GM23338 (cell line): ENCODE results near the gene LRMDA. TPM values are rescaled to one million over a fixed set of nuclear protein-coding genes. Genes with fewer than 3 reads are reported as not detected.
A peak's percentile ranks its signal among the peaks of the same experiment; 100 is the strongest.

Experiments used
- ATAC-seq: fragments of 200-7000 bp; cut with Tn5 transposase; 3 replicates; pipeline ENCODE4 v1.9.1; 2020
- DNase-seq: peaks from one replicate; pipeline ENCODE4 v3.0.0-alpha.2; 2015; ENCODE audit warnings: low spot score
- H2AFZ ChIP-seq: fragments of 200-600 bp; sonication (generic); 2 replicates; pipeline ENCODE4 v1.8.0; 2016; ENCODE audit warnings: antibody characterized with exemption, mild to moderate bottlenecking, moderate library complexity
- H3F3A ChIP-seq: fragments of 200-600 bp; sonication (generic); replicated peaks from 2 replicates; pipeline ENCODE4 v1.8.0; 2017; ENCODE audit warnings: antibody characterized with exemption, mixed run types, low read depth
- H3K27ac ChIP-seq: fragments of 200-600 bp; sonication (generic); 2 replicates; pipeline ENCODE4 v1.6.1; 2016; ENCODE audit warnings: low read depth
- H3K27me3 ChIP-seq: fragments of 200-600 bp; sonication (generic); 2 replicates; pipeline ENCODE4 v1.8.0; 2016; ENCODE audit warnings: mild to moderate bottlenecking, mixed run types, moderate library complexity; ENCODE audit not compliant: insufficient read depth
- H3K36me3 ChIP-seq: fragments of 200-600 bp; sonication (generic); 2 replicates; pipeline ENCODE4 v1.8.0; 2016; ENCODE audit warnings: mild to moderate bottlenecking; ENCODE audit not compliant: insufficient read depth
- H3K4me1 ChIP-seq: fragments of 200-600 bp; sonication (generic); 2 replicates; pipeline ENCODE4 v1.8.0; 2016; ENCODE audit warnings: mild to moderate bottlenecking, moderate library complexity; ENCODE audit not compliant: insufficient read depth
- H3K4me2 ChIP-seq: fragments of 200-600 bp; sonication (generic); 2 replicates; pipeline ENCODE4 v1.7.1; 2017; ENCODE audit warnings: mixed run types
- H3K4me3 ChIP-seq: fragments of 200-600 bp; sonication (generic); 2 replicates; pipeline ENCODE4 v1.6.1; 2016; ENCODE audit warnings: mixed run types
- H3K79me2 ChIP-seq: fragments of 200-600 bp; sonication (generic); replicated peaks from 2 replicates; pipeline ENCODE4 v1.8.0; 2017; ENCODE audit warnings: mild to moderate bottlenecking; ENCODE audit not compliant: insufficient read depth
- H3K9me2 ChIP-seq: fragments of 200-600 bp; sonication (generic); 2 replicates; pipeline ENCODE4 v1.8.0; 2017; ENCODE audit not compliant: insufficient read depth
- H4K20me1 ChIP-seq: fragments of 200-600 bp; sonication (generic); replicated peaks from 2 replicates; pipeline ENCODE4 v1.8.0; 2017; ENCODE audit warnings: mild to moderate bottlenecking; ENCODE audit not compliant: insufficient read depth
- H3K27ac Mint-ChIP-seq: 2 replicates; pipeline ENCODE4 v1.8.0; 2020; ENCODE audit warnings: inconsistent platforms, mild to moderate bottlenecking, moderate library complexity, mixed read lengths
- H3K27me3 Mint-ChIP-seq: 3 replicates; pipeline ENCODE4 v1.8.0; 2022; ENCODE audit warnings: low read depth, mild to moderate bottlenecking, moderate library complexity, mixed read lengths, inconsistent platforms; ENCODE audit not compliant: insufficient read depth, poor library complexity
- H3K36me3 Mint-ChIP-seq: 3 replicates; pipeline ENCODE4 v1.8.0; 2021; ENCODE audit warnings: low read depth, mild to moderate bottlenecking, inconsistent platforms, moderate library complexity, mixed read lengths
- H3K4me1 Mint-ChIP-seq: 3 replicates; pipeline ENCODE4 v1.8.0; 2020; ENCODE audit warnings: mild to moderate bottlenecking, inconsistent platforms, mixed read lengths
- H3K4me3 Mint-ChIP-seq: 3 replicates; pipeline ENCODE4 v1.8.0; 2021; ENCODE audit warnings: moderate library complexity, mild to moderate bottlenecking, inconsistent platforms, mixed read lengths
- H3K9me3 Mint-ChIP-seq: 3 replicates; pipeline ENCODE4 v1.8.0; 2020; ENCODE audit warnings: moderate library complexity, mild to moderate bottlenecking, inconsistent platforms, mixed read lengths
- CREB1 ChIP-seq: fragments of 250-450 bp; sonication (Bioruptor Pico); IDR thresholded peaks from 2 replicates; pipeline ENCODE4 v1.5.0; 2020; ENCODE audit warnings: low read depth, mild to moderate bottlenecking, moderate library complexity
- CTCF ChIP-seq, 2 experiments: fragments of 200-600 bp in 1 of 2; sonication (generic) in 1 of 2; conservative IDR thresholded peaks; 2 replicates each; pipeline versions ENCODE4 v1.5.1 to v1.6.1; 2016 to 2017; ENCODE audit warnings: antibody characterized with exemption in 2 of 2, low read depth in 2 of 2, mild to moderate bottlenecking in 2 of 2, moderate library complexity in 1 of 2
- EZH2 ChIP-seq: fragments of 200-600 bp; sonication (generic); IDR thresholded peaks from one replicate; pipeline ENCODE4 v1.8.0; 2017; ENCODE audit warnings: antibody characterized with exemption, mild to moderate bottlenecking, low read depth; ENCODE audit not compliant: unreplicated experiment
- EZH2phosphoT487 ChIP-seq: fragments of 200-600 bp; sonication (generic); IDR thresholded peaks from one replicate; pipeline ENCODE4 v1.8.1; 2018; ENCODE audit warnings: antibody characterized with exemption; ENCODE audit not compliant: unreplicated experiment
- JUNB ChIP-seq: IDR thresholded peaks from one replicate; pipeline ENCODE4 v1.6.1; 2016; ENCODE audit warnings: antibody characterized with exemption; ENCODE audit not compliant: unreplicated experiment
- NANOG ChIP-seq: IDR thresholded peaks from 2 replicates; pipeline ENCODE4 v1.6.1; 2016; ENCODE audit warnings: antibody characterized with exemption, borderline replicate concordance
- POLR2AphosphoS5 ChIP-seq: IDR thresholded peaks from 2 replicates; pipeline ENCODE4 v1.6.1; 2016; ENCODE audit warnings: antibody characterized with exemption, low read depth
- polyA plus RNA-seq: library from polyadenylated mRNA; unstranded; fragments of >200 nt; fragmentation: Nextera tagmentation; extraction: Ambion mirVana; gene quantifications from 2 replicates; pipeline ENCODE4 v1.2.1, GENCODE V29; 2016
- total RNA-seq: library from RNA; depleted of rRNA; stranded (reverse); fragments of >200 nt; shearing (Covaris generic); gene quantifications from 2 replicates; pipeline ENCODE4 v1.2.3, GENCODE V29; 2014
- TF ChIP-seq, protein P1 (sequence below): IDR thresholded peaks from 2 replicates; pipeline ENCODE4 v1.6.1; 2016; ENCODE audit warnings: antibody characterized with exemption
- TF ChIP-seq, protein P2 (sequence below): IDR thresholded peaks from one replicate; pipeline ENCODE4 v1.6.1; 2018; ENCODE audit warnings: antibody characterized with exemption; ENCODE audit not compliant: unreplicated experiment

The LRMDA gene
- total and polyA plus RNA-seq, 2 experiments from 2014 or later = 0.90 to 1.8 TPM

- Mint-ChIP-seq H3K4me3 (no peak overlapping the region), H3K27ac (no peak overlapping the region), H3K27me3 (peaks cover 6% of the 10 kb centered on the region), H3K36me3 (no peaks in the 10 kb centered on the region), H3K4me1 (peaks cover 10% of the 10 kb centered on the region; the same call in 1 of the 3 replicates), H3K9me3 (no peaks in the 10 kb centered on the region)
- no peaks in the 10 kb centered on the region; the same call in 1 of the 2 replicates for H3K4me1 ChIP-seq
- no peaks in the 10 kb centered on the region for H3F3A ChIP-seq
- no peak overlapping the region for H3K4me3 ChIP-seq
- H3K27ac ChIP-seq = no peak overlapping the region
- no peak overlapping the region for H3K4me2 ChIP-seq
- H2AFZ ChIP-seq = no peak overlapping the region
- no peaks in the 10 kb centered on the region for H3K79me2 ChIP-seq
- ATAC-seq = no peak
- peak; percentile 36 for DNase-seq
- no peaks in the 10 kb centered on the region for H3K36me3 ChIP-seq
- no peaks in the 10 kb centered on the region for H4K20me1 ChIP-seq
- no peak for TF ChIP-seq CREB1
- TF ChIP-seq CTCF (conservative IDR thresholded peaks at IDR 0.05; ENCODE audit: low read depth in 2 of 2) = peak; percentile 40 to 67; a peak in 3 of 4 replicates
- H3K9me2 ChIP-seq = peaks cover 4% of the 10 kb centered on the region; the same call in 1 of the 2 replicates
- no peaks in the 10 kb centered on the region for H3K27me3 ChIP-seq
Measured at GRCh38 chr10:75910032-75910431, 478.6 kb downstream of the LRMDA start.

- ATAC-seq = no peak
- DNase-seq = no peak
- no peak for TF ChIP-seq CTCF (conservative IDR thresholded peaks at IDR 0.05; ENCODE audit: low read depth in 2 of 2)
- TF ChIP-seq, protein P1, sequence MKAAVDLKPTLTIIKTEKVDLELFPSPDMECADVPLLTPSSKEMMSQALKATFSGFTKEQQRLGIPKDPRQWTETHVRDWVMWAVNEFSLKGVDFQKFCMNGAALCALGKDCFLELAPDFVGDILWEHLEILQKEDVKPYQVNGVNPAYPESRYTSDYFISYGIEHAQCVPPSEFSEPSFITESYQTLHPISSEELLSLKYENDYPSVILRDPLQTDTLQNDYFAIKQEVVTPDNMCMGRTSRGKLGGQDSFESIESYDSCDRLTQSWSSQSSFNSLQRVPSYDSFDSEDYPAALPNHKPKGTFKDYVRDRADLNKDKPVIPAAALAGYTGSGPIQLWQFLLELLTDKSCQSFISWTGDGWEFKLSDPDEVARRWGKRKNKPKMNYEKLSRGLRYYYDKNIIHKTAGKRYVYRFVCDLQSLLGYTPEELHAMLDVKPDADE = no peak
- TF ChIP-seq CREB1 = no peak
- TF ChIP-seq NANOG = no peak
- no peak for TF ChIP-seq EZH2phosphoT487
- TF ChIP-seq, protein P2, sequence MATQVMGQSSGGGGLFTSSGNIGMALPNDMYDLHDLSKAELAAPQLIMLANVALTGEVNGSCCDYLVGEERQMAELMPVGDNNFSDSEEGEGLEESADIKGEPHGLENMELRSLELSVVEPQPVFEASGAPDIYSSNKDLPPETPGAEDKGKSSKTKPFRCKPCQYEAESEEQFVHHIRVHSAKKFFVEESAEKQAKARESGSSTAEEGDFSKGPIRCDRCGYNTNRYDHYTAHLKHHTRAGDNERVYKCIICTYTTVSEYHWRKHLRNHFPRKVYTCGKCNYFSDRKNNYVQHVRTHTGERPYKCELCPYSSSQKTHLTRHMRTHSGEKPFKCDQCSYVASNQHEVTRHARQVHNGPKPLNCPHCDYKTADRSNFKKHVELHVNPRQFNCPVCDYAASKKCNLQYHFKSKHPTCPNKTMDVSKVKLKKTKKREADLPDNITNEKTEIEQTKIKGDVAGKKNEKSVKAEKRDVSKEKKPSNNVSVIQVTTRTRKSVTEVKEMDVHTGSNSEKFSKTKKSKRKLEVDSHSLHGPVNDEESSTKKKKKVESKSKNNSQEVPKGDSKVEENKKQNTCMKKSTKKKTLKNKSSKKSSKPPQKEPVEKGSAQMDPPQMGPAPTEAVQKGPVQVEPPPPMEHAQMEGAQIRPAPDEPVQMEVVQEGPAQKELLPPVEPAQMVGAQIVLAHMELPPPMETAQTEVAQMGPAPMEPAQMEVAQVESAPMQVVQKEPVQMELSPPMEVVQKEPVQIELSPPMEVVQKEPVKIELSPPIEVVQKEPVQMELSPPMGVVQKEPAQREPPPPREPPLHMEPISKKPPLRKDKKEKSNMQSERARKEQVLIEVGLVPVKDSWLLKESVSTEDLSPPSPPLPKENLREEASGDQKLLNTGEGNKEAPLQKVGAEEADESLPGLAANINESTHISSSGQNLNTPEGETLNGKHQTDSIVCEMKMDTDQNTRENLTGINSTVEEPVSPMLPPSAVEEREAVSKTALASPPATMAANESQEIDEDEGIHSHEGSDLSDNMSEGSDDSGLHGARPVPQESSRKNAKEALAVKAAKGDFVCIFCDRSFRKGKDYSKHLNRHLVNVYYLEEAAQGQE = no peak
- no peak for TF ChIP-seq EZH2
- TF ChIP-seq POLR2AphosphoS5 = no peak
- TF ChIP-seq JUNB = no peak
Measured at GRCh38 chr10:75911426-75911825, 480.0 kb downstream of the LRMDA start.

More at GRCh38 chr10:75911426-75911825, 480.0 kb downstream of the LRMDA start:
- Mint-ChIP-seq H3K4me1 (0 out of 3 replicates have a peak, but pooled peaks cover 1% of the 10 kb centered on the region), H3K36me3 (no peaks in the 10 kb centered on the region), H3K9me3 (no peaks in the 10 kb centered on the region), H3K27me3 (peaks cover 2% of the 10 kb centered on the region), H3K4me3 (no peak overlapping the region), H3K27ac (no peak overlapping the region)
- no peak overlapping the region for H2AFZ ChIP-seq
- no peaks in the 10 kb centered on the region; the same call in 1 of the 2 replicates for H3K4me1 ChIP-seq
- H3K27me3 ChIP-seq = no peaks in the 10 kb centered on the region
- H3K79me2 ChIP-seq = no peaks in the 10 kb centered on the region
- no peaks in the 10 kb centered on the region for H4K20me1 ChIP-seq
- H3K36me3 ChIP-seq = no peaks in the 10 kb centered on the region
- H3K9me2 ChIP-seq = peaks cover 4% of the 10 kb centered on the region; the same call in 1 of the 2 replicates
- no peaks in the 10 kb centered on the region for H3F3A ChIP-seq
- H3K27ac ChIP-seq = no peak overlapping the region
- H3K4me3 ChIP-seq = no peak overlapping the region
- no peak overlapping the region for H3K4me2 ChIP-seq
